ENCODE results near the gene XPO4.
"Not testable (repeated sequence)": the region's sequence is repeated elsewhere in the genome, so short reads cannot be mapped to it uniquely, and the experiment has no call there.

The XPO4 gene

DNA sequence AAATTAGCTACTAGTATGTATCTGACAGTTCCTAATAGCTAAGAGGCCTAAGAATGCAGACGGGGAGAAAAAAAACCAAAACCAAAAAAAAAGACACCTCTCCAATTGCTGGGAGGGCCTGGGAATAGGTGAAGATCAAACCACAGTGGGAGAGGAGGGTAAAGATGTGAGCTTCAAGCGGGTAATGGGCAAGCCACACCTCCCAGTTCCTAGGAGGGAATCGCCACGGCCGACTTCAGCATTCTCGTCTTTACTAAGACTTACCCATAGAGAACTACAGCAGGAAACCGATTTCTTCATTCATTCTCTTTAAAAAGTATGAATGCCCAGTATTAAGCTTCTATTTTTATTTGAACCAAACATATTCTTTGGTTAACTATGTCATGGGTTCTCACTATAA, 123.1 kb downstream of the XPO4 start:
- no peak for DNase-seq

DNA sequence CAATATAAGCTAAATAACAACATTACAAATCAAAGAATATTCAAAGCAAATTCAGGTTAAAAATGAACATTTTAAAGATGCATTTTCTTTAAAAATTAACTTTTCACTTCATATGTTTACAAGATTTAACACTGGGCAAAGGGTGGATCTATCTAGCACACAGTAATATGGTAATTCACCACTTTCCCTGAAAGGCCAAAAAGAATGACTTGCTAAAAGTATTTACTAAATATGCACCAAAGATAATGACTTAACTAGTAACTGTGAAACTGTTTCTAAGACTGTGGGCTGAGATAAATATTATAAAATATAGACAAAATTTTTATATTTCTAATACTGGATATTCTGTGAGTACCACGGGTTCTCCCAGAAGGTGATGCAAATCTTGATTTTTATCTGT, 124.2 kb downstream of the XPO4 start:
- DNase-seq, result no peak

DNA sequence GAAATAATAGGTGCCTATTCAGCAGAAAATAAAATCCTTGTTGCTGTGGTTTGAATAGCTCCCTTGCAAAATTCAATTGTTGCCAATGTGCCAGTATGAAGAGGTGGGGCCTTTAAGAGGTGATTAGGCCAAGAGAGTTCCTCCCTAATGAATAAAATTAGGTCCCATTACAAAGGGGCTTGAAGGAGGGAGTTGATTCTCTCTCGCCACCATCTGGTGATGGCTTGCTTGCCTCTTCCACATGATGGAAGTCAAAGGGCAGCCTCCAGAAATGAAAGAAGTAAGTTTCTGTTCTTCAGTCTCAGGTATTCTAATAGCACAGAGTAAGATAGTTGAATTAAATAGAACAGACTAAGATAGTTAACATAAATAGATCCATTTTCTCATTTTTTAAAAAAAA, 125.8 kb downstream of the XPO4 start:
- DNase-seq, result no peak

DNA sequence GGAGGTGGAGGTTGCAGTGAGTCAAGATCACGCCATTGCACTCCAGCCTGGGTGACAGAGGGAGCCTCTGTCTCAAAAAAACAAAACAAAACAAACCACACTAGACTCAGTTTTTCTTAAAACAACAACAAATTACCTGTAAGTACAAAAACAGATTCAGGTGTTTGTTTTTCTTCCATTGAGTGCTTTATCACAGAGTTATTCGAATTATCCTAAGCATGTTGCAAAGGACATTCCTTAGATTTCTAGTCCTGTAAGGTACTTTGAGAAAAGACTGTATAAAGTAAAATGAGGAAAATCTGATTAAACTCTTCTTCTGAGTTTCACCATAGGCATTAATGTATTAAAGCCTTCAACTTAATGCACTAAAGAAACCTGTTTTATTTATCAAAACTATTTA, 126.6 kb downstream of the XPO4 start:
- DNase-seq, result no peak

DNA sequence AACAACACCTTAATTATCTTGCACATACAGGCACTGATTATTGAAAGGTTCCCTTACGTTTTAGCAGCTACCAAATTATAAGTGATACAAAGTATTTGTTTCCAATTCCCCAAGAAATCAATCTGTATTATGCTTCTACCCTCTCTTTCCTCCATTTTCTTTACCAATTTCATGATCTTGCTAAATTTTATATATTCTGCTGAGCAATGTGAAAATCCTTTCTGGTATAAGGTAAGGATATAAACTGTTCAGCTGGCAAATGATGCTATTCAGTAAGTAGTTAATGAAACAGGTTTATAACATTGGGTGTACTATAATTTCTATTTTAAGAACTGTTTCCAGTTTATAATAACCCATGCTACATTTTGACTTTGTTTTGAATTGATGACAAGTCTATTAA, 127.8 kb downstream of the XPO4 start:
- no peak for DNase-seq

DNA sequence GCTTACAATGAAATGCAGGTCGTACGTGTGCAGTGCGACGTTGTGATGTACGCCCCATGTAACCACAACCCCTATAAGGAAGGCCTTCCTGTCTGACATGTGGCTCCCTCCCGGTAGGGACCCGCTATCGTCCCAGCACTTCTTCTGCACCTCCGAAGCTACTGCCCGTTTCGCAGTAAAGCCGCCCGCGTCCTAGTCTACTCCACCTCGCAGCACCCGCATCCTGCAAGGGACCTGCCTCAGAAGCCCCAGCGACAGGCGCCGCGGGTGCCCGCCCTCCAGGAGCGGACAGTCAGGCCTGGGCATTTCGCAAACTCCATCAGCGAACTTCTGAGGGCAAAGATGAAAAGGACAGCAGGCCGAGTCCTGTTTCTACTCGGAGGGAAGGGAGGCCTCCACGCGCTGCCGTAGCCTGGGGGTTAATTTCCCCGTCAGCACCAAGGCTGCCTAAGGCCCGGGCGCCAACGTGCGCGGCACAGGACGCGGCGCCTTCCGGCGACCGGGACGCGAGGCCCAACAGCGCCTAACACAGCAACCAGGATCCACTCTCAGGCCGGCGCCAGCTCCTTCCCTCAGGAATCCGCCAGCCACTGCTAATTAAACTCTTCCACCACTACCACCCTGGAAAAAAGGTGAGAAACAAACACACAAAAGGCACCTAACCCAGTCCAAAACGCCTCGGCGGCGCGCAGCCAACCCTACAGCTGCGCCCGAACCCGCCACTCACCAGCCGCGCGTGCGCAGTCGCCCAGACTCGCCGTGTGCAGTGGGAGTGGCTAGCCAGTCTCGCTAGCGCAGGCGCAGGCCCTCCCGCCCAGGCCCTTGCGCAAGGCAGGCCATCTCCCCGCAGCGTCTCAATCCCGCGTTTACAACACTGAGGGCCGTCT, 129.1 kb downstream of the XPO4 start, which contains the start of gene EEF1AKMT1:
EEF1AKMT1 (minus strand) TSS at position 768 of the 887 bp plus-strand sequence. CDS start 16,363 bp downstream, outside the sequence.
- DNase-seq, result peak; percentile 99

DNA sequence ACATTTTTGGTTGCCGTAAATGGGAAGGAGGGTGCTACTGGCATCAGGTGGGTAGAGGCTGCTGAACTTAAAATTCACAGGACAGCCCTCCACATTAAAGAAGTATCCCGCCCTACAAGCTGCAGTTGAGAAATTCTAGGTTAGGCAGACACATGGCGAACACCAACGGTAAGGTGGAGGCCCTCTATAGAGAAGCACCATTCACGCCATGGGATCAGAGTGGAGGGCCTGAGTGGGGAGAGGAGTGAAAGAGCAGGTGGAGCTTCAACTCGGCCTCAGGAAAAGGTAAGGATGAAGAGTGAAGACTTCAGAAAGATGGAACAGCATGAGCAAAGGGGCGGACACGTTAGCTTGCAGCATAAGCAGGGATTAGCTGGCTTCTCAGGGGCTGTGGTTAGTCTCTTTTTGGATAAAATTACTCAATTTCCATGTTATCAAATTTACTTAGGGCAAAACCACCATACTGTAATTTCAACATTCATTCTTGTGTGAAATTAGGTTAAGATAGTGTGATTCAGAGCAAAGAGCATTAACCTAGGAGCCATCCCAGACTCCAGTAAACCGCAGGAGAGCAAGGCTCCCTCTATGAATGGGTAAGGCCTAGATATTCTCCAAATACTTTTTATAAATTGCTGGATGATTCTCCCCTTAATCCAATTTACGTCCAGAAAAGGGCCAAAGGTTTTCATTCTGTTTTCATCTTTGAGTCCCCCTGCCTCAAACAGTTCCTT, 130.0 kb downstream of the XPO4 start:
- no peak for DNase-seq

DNA sequence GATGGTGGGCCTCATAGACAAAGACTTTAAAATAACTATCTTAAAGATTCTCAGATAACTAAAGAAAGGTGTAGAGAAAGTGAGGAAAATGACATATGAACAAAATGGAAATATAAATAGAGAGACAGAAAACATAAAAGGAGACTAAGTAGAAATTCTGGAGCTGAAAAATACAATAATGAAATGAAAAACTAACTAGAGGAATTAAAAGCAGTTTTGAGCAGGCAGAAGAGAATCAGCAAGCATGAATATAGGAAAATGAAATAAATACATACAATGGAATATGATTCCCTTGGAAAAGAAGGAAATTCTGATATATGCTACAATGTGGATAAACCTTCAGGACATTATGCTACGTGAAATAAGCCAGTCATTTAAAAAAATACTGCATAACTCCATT, 132.7 kb downstream of the XPO4 start:
- no peak for DNase-seq

DNA sequence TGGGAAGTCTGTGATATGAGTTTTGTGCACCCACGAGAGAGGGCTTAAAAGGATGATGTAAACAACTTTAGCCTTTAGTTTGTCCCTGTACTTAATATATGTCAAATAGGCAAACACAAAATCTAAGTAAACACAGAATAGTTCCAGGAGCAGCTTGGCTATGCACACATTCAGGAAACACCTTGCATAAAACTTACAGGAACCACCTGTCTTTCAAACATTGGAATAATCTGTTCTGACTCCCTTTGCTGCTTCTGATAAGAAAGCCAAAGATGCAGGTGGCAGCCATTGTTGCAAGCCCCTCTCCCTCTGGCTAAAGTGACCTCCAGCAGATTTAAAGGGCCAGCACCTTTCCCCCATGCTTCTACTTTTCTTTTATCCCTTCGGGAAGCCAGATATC, 133.5 kb downstream of the XPO4 start:
- no peak for DNase-seq

DNA sequence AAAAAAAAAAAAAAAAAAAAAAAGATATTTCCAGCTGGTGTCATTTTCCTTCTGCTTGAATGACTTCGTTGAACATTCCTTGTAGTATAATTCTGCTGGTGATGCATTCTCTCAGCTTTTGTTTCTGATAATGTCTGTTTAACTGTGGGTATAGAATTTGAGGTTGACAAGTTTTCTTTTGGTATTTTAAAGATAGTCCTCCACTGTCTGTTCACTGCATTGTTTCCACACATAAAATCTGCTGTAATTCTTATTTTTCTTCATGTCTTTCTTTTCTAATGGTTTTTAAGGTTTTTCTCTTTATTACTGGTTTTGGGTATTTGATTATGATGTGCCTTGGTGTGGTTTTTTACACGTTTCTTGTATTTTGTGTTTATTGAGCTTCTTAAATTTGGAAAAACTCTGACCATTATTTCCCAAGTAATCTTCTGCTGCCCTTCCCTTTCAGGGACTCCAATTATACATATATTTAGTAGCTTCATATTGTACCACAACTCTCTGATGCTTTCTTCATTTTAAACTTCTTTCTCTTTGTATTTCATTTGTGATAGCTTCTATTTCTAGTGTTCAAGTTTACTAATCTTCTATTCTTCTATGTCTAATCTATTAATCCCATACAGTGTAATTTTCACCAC, 135.1 kb downstream of the XPO4 start:
- DNase-seq, result no peak

DNA sequence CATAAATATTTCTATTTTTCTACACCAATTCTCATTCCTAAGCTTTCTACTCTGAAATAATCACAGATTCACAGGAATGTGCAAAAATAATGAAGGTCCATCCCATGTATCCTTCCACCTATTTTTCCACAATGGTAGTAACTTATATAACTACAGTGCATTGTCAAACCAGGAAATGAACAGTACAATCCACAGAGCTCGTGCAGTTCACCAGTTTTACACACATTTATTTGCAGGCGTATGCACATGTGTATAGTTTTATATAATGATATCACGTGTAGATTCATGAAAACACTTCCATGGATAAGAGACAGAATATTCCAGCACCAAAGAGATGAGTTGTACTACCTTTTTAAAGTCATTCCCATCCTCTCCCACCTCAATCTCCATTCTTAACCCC, 141.7 kb downstream of the XPO4 start:
- no peak for DNase-seq

DNA sequence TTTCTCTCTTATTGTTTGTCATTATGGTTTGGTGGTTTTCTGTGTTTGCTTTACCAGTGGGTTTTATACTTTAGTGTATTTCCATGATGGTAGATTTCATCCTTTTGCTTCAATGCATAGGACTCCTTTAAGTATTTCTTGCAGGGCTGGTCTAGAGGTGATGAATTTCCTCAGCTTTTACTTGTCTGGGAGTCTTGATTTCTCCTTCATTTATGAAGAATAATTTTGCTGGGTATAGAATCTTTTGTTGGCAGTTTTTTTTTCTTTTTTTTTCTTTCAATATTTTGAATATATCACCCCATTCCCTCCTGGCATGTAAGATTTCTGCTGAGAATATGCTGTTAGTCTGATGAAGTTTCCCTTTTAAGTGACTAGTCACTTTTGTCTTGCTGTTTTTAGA, 148.5 kb downstream of the XPO4 start:
- no peak for DNase-seq

DNA sequence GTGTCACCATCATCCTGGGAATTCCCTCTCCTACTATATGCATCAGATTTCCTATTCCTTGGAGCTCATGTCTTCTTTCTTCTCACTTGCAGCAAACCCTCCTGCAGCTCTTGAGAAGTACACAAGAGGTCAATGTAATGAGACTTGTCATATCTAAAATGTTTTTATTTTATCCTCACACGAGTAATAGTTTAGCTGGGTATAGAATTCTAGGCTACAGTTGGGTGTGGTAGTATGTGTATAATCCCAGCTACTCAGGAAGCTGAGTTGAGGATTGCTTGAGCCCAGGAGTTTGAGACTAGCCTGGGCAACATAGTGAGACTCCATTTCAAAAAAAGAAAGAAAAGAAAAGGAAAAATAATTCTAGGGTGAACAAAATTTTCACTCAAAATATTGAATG, 153.2 kb downstream of the XPO4 start:
- DNase-seq, result no peak

DNA sequence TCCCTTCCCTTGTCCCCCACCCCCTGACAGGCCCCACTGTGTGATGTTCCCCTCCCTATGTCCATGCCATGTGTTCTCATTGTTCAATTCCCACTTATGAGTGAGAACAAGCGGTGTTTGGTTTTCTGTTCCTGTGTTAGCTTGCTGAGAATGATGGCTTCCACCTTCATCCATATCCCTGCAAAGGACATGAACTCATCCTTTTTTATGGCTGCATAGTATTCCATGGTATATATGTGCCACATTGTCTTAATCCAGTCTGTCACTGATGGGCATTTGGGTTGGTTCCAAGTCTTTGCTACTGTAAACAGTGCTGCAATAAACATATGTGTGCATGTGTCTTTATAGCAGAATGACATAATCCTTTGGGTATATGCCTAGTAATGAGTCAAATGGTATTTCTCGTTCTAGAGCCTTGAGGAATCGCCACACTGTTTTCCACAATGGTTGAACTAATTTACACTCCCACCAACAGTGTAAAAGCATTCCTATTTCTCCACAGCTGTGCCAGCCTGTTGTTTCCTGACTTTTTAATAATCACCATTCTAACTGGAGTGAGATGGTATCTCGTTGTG, 158.6 kb downstream of the XPO4 start:
- DNase-seq, result not testable (repeated sequence)

DNA sequence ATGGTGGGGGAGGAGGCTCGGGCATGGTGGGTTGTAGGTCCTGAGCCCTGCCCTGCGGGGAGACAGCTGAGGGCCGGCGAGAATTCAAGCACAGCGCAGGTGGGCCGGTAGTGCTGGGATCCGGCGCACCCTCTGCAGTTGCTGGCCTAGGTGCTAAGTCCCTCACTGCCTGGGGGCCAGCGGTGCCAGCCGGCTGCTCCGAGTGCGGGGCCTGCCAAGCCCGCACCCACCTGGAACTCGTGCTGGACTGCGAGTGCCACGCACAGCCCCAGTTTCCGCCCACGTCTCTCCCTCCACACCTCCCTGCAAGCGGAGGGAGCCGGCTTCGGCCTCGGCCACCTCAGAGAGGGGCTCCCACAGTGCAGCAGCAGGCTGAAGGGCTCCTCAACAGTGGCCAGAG, 162.5 kb downstream of the XPO4 start:
- no peak for DNase-seq

DNA sequence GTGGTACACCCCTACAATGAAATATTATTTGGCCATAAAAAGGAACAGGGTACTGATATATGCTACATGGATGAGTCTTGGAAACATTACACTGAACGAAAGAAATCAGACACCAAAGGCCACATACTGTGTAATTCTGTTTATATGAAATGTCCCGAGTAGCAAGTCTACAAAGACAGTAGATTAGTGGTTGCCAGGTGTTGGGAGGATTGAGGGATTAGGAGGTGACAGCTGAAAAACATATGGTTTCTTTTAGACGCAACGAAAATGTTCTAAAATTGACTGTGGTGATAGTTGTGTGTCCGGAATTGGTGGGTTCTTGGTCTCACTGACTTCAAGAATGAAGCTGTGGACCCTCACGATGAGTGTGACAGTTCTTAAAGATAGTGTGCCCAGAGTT, 163.9 kb downstream of the XPO4 start:
- DNase-seq, result no peak

DNA sequence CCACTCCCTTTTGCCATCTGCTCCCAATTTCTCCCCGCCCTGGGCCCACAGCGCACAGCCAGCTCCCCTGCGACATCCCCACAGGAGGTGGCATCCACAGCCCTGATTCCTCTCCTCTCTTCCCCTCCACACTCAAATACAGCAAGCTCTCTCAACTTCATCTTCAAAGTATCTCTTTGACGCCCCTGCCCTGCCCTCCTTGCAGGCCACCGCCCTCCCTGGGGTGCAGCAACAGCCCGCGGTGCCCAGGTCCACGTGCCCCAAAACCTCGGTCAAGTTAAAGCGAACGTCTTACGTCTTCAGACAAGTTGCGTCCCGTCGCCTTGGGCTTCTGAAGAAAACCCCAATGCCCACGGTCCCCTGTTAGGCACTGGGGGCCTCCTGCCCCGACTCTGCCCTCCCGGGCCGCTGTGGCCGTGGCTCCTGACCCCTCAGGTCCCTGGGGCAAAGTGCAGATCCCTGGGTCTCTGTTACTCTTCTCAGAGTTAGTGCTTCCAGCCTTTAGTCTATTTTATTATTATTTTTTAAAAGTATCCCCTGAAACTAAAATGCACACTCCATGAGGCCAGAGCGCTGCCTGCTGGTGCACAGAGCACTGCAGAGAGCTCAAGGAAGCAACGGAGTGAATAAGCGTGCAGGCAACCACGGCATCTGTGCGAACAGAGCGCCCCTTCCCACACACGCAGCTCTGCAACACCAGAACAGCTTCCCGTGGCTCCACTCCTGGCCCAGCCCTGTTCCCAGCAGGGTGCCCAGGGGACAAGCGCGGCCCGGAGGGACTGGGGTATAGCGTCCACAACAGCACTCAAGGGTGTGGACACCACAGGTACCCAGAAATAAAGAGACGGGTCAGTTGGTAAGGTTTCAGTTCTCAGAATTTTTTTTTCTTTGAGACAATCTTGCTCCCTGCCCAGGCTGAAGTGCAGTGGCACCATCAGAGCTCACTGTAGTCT, 172.6 kb downstream of the XPO4 start:
- DNase-seq, result no peak

DNA sequence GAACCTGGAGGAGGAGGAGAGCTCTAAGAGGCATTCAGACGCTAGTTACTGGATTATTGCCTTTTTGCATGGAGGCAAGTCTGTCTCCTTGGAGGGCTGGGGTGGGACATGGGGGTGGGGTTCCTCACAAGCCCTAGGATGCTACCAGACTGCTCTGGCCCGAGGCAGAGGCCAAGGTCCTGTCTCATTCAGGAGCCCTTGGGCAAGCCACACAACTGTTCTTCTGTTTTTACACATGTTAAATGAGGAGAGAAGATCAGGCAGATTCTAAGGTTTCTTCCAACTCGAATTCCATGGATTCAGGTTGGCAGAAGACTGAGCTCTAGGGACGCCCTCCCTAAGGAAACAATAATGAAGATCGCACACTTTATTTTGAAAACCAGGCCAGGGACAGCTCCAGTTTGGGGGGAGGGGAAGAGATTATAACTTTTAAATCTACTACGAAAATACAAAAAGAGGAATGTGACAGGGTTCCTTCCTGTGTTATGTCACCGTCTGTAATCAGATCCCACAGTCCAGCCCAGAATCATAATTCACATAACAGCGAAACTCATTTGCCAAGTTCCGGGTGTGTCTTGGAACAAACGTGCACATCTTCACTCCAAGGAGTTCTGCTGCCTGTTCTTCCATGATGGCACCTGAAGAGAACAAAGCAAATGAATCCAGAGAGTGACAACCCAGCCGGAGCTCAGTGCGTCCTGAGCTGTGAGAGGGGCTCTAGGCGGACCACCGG, 173.8 kb downstream of the XPO4 start:
- no peak for DNase-seq

DNA sequence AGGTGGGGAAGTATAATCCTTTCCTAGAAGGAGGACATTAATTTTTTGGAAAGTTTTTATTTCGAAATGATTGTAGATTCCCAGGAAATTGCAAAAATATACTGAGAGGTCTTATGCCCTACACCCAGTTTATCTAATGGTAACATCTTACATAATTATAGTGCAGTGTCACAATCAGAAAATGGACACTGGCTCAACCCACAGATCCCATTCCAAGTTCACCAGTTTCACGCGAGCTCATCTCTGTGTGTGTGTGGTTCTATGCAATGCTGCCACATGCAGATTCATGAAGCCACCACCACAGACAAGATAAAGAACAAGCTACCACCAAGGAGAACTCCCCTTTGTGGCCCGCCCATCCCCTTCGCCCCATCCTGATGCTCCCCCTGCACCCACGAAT, 174.7 kb downstream of the XPO4 start:
- DNase-seq, result no peak

All from activated CD8-positive, alpha-beta memory T cell treated with anti-CD3 and anti-CD28 coated beads for 24 hours (primary cell).